ENCODE measurements around the gene MRPS24. TPM values are rescaled to one million over a fixed set of nuclear protein-coding genes. Genes with fewer than 3 reads are reported as not detected.
"Not testable (repeated sequence)": the region's sequence is repeated elsewhere in the genome, so short reads cannot be mapped to it uniquely, and the experiment has no call there.

The MRPS24 gene
- total RNA-seq: 111 TPM

DNA sequence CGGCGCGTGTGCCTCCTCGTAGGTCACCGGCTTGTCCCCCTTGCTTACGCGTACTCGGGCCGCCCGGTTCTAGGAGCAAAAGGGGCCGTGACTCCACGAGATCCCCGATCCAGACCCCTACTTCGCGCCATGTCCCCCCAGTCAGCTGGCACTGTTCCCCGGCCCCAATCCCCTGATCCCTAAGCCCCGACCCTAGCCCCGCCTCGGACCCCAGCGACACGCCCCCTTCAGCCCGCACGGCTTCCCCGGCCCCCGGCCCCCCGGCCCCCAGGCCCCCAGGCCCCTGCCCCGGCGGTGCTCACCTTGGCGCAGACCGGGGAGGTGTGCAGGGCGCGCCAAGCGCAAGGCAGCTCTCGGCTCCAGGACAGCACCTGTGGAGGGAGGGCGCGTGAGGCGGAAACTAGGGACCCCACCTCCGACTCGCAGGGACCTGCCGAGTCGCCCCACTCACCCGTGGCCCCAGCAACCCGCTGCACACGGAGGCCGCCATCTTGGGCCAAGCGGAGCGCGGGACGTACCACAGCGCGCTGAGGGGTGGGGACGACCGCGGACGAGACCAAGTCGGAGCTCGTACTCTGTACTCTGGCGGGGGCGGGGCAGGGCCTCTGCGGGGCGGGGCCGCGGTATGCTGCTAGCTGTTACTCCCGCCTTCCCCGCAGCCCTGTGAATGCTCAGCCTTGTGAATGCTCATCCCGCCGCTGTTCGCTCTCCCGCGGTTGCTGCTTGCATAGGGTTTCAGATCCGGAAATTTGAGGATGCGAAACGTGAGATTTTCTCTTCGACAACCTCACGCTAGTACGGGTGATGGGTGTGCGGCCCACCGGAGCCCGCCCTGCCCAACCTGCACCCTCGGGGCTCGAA is at the start of gene MRPS24:
Gene MRPS24 (minus strand): TSS at position 512 of the 861 bp plus-strand sequence. CDS start 22 bp downstream, at position 490.
- DNase-seq (ENCODE audit: low read depth in 2 of 3, low spot score in 2 of 3): peak; percentile 89 to 95 (median 94)

DNA sequence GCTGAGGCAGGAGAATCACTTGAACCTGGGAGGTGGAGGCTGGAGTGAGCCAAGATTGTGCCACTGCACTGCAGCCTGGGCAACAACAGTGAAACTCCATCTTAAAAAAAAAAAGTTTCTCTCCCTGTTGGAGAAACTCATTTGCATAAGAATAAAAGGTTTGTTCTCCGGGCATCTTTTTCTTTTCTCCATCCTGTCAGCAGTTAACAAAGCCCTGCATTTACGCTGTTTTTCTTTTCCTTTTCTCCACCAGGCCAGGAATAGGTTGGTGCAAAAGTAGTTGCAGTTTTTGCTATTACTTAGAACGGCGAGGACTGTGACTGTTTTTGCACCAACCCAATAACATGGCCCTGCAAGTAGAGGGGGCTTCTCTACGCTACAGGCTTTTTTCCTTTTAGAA is 46.6 kb upstream of the MRPS24 start:
- no peak for DNase-seq (ENCODE audit: low read depth in 2 of 3, low spot score in 2 of 3)

DNA sequence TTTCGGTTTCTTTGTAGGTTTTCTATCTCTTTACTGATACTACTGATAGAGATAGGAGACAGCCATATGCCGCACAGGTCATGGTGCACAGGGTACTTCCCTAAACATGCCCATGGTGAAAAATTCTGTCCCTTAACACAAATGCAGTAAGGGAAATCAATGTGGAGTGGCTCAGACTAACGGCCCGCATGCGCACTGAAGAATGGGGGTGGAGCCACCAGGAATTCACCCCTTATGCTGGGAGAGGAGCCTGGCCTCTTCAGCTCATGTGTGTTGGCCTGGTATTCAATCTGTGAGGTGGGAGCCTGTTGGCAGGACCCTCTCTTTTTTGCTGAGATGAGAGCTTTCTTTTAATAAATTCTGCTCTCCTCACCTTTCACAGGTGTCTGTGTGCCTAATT is 45.5 kb upstream of the MRPS24 start:
- DNase-seq (ENCODE audit: low read depth in 2 of 3, low spot score in 2 of 3): no peak

DNA sequence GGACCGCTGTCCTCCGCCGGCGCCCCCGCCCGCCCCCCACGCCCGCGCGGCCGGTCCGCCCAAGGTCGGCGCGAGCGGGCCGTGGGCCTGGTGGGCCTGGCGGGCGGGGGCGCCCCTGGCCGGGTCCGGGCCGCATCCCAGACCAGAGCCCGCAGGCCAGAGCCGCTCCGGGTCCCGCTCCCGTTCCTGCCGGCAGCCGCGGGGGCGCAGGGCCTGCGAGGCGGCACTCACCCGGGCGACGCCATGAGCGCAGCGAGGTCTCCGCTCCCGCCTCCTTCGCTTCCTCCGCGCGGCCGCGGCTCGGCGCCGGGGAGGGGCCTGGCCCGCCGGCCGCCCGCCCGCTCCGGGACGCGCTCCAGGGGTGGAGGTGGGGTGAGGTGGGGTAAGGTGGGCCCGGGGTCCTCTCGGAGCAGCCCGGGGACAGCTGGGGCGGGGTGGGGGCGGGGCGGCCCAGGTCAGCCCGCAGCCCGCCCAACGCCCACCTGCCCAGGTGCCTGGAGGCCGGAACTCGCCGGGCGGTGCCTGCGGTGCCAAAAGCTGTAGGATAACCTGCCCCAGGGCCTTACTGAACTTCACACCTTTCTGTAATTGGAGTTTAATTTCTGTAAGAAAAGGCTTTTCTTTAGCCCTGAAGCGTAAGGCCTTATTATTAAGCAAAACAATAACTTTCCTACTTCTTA is 37.2 kb upstream of the MRPS24 start, which contains the start of gene URGCP:
Gene URGCP (minus strand): TSS at position 266 of the 680 bp plus-strand sequence. CDS start 21 bp downstream, at position 245.
- peak; percentile 37 to 57 (median 51) for DNase-seq (ENCODE audit: low read depth in 2 of 3, low spot score in 2 of 3)

DNA sequence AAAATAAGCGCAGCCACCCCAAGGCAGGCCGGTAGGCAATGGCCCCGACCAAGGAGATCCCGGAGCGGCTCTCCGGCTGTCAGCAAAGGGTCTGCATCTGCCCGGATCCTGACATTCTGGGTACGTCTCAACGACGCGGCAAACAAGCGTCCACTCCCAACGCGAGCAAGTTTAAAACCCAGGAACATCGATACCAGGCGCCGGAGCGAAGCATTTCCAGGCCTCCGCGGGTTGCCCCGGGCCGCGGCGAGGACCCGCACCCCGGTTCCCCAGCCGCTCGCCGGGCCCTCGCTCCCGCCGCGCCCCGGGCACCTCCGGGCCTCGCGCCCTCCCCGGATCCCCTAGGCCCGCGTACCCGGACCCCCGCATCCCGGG is 36.6 kb upstream of the MRPS24 start:
- DNase-seq (ENCODE audit: low read depth in 2 of 3, low spot score in 2 of 3): peak in 2 of 3 donors; percentile 18 to 29

DNA sequence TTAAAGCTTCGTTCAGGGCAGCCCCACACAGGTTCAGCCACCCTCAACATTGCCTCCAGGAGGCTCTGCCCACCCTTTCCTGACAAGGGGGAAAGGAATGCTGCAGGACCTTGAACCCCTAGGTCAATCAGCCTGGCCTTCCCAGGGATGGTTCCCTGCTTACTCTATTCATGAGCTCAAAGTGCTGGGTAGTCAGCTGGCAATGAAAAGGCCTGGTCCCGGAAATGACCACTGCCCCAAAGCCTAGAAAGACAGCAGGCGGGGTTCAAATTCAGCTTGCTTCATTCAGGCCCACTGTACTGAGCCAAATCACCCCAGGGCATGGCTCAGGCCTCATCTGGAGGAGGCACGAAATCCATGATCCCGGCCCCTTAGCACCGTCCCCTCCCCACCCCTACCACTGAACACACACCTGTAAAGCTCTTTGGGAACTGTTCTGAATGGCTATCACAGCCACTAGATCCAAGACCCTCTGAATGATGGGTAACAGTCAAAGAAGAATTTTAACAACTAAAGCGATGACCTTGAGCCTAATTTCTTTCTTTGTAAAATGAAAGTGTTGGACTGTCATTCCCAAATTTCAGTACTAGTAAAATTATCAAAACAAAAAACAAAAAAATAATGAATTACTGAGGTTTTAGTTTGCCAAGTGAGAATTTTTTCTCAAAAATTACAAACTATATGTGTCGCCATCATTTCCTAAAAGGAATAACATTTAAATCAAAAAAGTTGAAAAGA is 36.1 kb upstream of the MRPS24 start:
- DNase-seq (ENCODE audit: low read depth in 2 of 3, low spot score in 2 of 3): no peak

DNA sequence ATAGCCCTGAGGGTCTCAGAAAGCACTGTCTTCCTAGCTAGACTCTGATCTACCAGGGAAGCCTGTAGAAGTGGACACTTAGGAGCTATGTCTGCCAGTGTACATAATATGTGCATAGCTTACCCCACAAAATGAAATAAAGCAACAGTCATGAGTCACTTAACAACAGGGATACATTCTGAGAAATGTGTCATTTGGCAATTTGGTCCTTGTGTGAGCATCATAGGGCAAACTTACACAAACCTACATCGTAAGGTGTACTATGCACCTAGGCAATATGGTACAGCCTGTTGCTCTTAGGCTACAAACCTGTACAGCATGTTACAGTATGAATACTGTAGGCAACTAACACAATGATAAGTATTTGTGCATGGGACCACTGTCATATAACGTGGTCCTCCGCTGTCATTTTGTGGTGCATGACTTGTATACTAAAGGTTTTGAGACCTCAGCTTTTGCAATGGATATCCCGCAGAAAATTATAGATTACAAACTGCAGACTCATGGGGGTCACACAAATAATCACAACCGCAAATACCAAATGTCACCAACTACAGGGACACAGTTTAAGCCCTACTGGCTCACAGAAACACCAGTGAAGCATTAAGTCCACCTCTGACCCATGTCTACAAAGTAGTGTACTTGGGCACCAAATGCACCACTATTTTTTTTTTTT is 35.4 kb upstream of the MRPS24 start:
- DNase-seq (ENCODE audit: low read depth in 2 of 3, low spot score in 2 of 3): no peak

DNA sequence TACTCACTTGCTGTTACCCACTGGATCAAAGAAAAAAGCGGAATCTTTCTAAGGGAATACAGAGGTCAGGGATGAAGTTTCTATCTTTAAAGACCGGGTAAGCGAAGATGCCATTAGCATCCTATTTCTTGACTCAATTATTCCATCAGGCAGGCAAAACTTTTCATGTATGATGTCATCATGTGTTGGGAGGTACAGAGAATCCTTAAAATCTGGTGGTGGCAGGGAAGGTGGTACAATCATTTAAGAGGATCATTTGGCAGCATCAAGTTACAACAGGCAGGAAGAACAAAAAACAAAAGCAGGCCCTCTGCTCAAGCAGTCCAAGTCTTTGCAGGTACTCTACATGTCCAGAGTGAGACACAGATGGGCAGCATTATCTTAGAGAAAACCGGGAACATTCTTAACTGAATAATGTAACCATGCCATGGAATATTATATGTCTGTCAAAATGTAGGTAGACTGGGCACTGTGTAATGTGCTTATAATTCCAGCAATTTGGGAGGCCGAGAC is 33.3 kb upstream of the MRPS24 start:
- DNase-seq (ENCODE audit: low read depth in 2 of 3, low spot score in 2 of 3): no peak

DNA sequence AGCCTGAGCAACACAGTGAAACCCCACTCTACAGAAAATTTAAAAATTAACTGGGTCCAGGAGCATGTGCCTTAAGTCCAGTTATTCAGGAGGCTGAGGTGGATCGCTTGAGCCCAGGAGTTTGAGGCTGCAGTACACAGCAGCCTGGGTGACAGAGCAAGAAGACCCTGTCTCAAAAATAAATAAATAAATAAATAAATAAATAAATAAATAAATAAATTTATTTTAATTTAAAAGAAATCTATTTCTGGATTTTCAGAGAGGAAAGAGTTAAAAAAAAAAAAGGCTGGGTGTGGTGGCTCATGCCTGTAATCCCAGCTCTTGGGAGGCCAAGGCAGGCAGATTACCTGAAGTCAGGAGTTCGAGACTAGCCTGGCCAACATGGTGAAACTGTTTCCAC is 29.3 kb upstream of the MRPS24 start:
- DNase-seq (ENCODE audit: low read depth in 2 of 3, low spot score in 2 of 3): not testable (repeated sequence)

DNA sequence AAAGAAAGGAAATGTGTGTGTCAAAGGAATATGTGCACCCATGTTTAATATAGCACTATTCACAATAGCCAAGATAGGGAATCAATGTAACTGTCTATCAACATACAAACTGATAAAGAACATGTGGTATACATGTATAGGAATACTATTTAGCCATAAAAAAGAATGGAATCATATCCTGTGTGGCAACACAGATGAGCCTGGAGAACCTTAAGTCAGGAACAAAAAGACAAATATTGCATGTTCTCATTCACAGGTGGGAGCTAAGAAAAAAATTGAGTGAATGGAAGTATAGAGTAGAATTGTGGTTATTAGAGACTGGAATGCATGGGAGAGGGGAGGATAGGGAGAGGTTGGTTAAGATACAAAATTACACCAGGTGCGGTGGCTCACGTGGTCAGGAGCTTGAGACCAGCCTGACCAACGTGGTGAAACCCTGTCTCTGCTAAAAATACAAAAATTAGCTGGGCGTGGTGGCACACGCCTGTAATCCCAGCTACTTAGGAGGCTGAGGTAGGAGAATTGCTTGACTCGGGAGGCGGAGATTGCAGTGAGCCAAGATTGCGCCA is 26.6 kb upstream of the MRPS24 start:
- no peak for DNase-seq (ENCODE audit: low read depth in 2 of 3, low spot score in 2 of 3)

DNA sequence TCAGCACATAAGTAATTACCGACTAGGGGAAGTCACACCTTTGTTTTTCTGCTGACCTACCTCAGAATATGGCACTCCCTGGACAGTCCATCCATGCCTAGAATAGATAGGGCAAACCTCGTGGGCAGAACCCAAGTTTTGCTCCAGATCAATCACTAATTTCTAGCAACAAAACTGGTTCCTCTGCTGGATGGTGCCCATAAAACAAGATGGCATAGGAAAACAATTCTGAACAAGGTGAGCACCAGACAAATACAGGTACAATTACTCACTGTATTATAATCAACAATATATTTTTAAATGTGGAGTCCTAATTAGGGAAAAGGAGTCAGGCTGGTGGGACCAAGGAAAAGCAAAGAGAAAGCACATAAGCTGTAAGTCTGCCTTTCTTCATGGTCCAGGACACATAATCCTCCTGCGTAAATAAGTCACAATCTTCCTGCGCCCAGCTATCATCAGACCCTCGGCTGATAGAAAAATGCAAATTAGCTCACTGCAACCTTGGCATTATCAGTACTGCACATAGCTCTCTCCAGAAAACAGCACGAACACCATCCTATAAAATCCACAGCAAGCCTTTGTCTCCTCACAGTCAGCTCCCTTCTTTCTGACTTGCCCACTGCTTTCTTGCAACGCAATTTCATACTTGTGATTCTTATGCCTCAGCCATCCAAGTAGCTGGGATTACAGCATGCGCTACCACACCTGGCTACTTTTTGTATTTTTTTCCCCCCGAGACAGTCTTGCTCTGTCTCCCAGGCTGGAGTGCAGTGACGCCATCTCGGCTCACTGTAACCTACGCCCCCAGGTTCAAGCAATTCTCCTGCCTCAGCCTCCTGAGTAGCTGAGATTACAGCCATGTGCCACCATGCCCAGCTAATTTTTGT is 22.0 kb upstream of the MRPS24 start:
- no peak for DNase-seq (ENCODE audit: low read depth in 2 of 3, low spot score in 2 of 3)

DNA sequence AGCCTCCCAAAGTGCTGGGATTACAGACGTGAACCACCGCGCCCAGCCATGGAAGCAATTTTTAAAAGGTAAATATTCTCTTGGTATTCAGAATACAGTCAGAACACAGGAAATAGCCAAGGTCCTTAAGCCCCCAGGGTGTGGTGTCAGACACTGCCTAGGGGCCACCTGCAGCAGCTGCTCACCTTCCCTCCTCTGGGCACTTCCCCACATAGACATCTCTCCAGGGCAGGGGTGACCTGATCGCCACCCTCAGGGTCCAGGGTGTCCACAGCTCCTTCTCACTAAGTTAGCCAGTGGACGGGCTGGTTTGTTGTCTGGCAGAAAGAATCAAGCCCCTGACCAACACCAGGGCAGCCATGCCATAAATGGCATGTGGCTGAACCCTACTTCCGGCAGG is 21.2 kb upstream of the MRPS24 start:
- no peak for DNase-seq (ENCODE audit: low read depth in 2 of 3, low spot score in 2 of 3)

DNA sequence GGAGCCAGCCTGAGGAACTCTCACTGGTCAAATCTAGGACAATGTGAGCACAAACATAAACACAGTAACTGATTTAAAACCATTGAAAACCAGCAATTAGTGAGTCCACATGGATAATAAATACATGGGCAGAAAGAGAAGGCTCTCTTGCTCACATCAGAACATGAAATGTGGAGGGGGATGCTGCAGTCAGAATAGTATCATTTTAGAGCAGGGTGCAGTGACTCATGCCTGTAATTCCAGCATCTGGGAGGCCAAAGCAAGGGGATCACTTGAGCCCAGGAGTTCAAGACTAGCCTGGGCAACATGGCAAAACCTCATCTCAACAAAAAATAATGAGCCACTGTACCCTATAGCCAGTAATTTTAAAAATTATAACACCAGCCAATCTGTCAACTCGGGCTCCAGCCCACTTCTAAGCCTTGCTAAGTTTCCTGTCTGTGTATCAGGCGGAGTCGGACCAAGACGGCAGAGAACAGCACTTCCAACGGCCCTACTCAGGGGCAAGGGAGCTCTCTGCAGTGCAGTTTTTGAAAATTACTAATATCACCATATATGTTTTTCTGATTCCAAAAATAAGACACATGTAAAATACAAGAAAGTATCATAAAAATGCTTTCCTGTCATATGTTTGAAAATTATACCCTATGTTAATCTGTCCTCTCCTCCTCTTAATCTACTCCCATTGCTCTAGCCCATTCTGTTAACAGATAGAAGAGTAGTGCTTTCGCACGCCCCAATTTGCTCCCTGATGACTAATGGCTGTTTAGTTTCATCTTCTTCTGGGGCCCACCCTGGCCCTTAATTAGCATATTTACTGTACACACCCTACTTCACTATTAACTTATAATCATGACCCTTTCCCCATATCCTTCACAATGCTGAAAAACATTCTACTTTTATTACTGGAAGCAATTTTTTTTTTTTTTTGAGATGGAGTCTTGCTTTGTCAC is 20.0 kb upstream of the MRPS24 start:
- DNase-seq (ENCODE audit: low read depth in 2 of 3, low spot score in 2 of 3): no peak

DNA sequence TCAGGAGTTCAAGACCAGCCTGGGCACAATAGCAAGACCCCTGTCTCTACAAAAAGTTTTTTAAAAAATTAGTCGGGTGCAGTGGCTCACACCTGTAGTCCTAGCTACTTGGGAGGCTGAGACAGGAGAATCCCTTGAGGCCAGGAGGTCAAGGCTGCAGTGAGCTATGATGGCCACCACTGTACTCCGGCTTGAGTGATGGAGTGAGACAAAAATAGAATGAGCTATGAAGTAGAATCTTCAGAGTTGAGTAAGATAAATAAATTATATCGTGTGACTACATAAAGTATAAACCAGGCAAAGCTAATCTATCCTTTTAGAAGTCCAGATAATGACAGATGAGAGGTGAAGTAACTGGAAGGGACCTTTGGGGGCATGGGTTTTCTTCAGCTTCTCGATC is 15.3 kb upstream of the MRPS24 start:
- no peak for DNase-seq (ENCODE audit: low read depth in 2 of 3, low spot score in 2 of 3)

DNA sequence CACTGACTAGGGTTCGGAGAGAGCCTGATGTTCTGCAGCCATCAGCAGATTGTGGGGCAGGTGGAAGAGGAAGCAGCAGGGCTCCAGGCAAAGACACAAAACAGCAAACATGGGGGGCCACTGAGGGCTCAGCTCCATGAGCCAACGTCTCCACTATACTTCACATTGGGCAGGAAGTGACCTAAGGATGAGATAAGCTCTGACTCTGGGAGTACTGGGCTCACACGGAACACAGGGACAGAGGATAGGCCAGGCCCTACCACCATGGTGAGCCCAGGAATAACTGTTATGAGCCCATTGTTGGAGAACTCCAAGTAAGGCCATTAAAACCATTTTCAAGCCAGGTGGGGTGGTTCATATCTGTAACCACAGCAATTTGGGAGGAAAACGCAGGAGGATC is 14.9 kb upstream of the MRPS24 start:
- no peak for DNase-seq (ENCODE audit: low read depth in 2 of 3, low spot score in 2 of 3)

DNA sequence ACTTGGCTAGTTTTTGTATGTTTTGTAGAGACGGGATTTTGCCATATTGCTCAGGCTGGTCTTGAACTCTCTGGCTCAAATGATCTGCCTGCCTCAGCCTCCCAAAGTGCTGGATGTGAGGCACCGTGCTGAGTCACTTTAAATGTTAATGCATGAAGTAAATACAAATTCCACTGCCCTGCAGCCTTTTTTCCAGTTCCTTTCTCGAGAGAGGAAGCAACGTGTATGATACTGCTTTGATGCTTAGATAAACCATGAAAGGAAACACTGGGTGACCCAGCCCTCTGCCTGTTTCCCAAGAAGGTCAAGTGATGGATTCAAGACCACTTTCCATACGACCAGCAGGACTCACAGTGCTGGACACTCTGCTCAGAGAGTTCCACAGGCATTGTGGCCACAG is 11.3 kb upstream of the MRPS24 start:
- DNase-seq (ENCODE audit: low read depth in 2 of 3, low spot score in 2 of 3): no peak

DNA sequence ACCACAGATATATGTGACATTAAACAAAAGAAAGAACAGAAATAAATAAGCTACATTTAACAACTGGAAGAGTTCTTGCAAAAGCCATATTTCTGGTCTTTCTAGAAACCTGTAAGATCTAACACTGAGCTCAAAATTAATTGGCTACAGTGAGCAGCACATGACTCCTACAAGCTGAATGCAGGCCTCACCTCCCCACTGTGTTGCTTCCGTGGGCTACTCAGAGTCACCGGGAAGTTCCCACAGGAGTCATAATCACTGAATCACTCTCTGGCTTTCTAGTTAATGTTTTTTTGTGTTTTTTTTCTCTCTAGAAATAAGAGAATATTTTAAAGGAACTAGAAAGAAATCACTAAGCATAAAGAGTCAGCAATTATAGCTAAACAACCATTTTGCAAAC is 10.2 kb upstream of the MRPS24 start:
- DNase-seq (ENCODE audit: low read depth in 2 of 3, low spot score in 2 of 3): no peak

DNA sequence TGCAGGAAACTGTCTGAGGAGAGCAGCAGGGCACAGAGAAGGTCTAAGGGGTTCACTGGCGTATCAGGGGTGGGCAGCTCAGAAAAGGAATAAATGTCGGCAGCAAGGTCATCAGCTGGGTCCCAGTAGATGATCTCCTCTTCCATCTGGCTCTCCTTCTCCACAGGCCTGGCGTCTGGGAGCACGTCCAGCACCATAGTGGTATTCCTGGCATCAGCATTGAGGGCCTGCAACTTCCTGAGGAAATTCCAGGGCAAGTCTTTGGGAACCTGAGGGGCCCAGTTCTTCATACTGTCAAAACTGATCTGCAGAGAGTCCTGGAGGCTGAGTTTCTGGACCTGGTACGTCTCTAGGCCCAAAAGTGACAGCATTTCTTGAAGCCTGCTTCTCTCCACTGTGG is 9.6 kb upstream of the MRPS24 start:
- DNase-seq (ENCODE audit: low read depth in 2 of 3, low spot score in 2 of 3): no peak

Measured in hematopoietic multipotent progenitor cell (in vitro differentiated cells).